RCC 7860 (cell line): ENCODE results near the gene CROCC.
"Not testable (repeated sequence)": the region's sequence is repeated elsewhere in the genome, so short reads cannot be mapped to it uniquely, and the experiment has no call there.

ENCODE experiments used
- DNase-seq: peaks from one replicate; pipeline ENCODE4 v3.0.0-alpha.2; 2015; ENCODE audit warnings: low spot score
- FAIRE-seq: peaks from 2 replicates; lab custom pipeline; 2012; peaks lifted over from hg19 to GRCh38; lab: Jason Lieb, UNC

CROCC gene, protein sequence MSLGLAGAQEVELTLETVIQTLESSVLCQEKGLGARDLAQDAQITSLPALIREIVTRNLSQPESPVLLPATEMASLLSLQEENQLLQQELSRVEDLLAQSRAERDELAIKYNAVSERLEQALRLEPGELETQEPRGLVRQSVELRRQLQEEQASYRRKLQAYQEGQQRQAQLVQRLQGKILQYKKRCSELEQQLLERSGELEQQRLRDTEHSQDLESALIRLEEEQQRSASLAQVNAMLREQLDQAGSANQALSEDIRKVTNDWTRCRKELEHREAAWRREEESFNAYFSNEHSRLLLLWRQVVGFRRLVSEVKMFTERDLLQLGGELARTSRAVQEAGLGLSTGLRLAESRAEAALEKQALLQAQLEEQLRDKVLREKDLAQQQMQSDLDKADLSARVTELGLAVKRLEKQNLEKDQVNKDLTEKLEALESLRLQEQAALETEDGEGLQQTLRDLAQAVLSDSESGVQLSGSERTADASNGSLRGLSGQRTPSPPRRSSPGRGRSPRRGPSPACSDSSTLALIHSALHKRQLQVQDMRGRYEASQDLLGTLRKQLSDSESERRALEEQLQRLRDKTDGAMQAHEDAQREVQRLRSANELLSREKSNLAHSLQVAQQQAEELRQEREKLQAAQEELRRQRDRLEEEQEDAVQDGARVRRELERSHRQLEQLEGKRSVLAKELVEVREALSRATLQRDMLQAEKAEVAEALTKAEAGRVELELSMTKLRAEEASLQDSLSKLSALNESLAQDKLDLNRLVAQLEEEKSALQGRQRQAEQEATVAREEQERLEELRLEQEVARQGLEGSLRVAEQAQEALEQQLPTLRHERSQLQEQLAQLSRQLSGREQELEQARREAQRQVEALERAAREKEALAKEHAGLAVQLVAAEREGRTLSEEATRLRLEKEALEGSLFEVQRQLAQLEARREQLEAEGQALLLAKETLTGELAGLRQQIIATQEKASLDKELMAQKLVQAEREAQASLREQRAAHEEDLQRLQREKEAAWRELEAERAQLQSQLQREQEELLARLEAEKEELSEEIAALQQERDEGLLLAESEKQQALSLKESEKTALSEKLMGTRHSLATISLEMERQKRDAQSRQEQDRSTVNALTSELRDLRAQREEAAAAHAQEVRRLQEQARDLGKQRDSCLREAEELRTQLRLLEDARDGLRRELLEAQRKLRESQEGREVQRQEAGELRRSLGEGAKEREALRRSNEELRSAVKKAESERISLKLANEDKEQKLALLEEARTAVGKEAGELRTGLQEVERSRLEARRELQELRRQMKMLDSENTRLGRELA (N-terminal part only)

DNA sequence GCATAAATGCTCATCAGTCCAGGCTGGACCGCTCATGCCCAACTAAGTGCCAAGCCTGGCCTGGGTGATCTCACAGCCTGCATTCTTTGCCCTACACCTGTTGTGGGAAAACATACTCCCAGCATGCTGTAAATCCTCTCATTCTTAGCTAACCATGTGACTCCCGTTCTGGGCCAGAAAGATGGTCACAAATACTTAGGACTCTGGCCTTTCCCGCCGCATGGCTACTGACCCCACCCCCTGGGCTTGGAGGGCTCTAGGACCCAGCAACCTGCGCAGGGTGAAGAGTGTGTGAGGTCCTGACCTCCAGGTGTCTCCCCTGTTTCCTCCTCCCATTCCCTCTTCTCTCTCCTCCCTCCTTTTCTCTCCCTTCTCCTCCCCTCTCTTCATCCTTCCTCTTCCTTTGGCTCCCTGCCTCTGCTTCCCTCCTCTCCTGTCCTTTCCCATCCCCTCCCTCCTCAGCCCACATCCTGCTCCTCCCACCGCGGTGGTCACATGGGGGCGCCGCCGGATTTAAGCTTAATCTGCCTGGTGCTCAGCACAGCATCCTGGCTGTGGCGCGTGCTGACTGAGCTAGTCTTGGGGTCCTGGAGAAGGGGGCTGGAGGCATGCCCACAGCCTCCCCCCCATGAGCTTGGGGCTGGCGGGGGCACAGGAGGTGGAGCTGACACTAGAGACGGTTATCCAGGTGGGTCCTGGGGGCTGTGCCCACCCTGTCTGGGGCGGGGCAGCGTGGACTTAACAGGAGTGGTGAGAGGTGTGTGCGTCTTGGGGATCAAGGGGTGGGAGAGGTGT, at the start of gene CROCC:
CROCC (plus strand) TSS at position 541 of the 795 bp plus-strand sequence; CDS start at position 629, 88 bp downstream.
- FAIRE-seq, result no peak
- DNase-seq, result no peak

DNA sequence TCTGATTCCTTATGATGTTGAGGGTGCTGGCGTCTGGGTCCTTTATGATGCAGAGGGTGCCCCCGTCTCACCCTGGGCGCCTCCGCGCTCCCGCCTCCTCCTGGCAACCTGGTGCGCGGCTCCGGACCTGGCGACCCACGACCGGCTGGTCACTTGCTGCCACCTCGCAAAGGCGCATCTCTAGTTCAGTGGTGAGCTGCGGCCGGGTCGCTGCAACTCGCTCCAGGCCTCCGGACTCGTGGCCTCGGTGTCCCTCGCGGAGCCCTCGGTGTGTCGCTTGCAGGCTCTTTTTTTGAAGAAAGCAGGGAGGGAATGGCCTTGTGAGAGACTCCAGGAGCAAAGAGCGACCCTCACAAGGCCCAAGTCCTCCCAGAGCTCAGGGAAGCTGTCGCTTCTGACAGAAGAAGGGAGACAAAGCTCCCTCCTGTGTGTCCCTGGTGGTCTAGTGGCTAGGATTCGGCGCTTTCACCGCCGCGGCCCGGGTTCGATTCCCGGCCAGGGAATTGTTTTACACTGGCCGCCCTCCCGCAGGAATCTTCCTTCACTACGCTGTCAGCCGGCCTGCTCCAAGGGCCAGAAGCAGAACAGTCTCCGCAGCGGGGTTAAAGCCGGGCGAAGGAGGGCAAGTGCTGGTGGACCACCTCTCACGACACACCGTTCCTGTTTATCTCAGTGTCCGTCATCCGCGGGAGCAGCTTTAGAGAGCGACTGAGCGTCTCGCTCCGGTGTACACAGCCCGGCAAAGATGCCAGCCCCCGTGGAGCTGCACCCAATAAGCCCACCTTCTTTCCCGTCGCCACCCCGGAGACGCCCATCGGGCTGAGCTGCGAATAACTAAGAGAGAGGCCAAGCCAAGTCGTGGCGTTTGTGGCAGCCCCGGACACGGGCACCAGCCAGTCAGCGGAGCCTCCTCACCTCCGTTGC, 49.3 kb upstream of the CROCC start:
- FAIRE-seq, result not testable (repeated sequence)
- peak; percentile 71 for DNase-seq

DNA sequence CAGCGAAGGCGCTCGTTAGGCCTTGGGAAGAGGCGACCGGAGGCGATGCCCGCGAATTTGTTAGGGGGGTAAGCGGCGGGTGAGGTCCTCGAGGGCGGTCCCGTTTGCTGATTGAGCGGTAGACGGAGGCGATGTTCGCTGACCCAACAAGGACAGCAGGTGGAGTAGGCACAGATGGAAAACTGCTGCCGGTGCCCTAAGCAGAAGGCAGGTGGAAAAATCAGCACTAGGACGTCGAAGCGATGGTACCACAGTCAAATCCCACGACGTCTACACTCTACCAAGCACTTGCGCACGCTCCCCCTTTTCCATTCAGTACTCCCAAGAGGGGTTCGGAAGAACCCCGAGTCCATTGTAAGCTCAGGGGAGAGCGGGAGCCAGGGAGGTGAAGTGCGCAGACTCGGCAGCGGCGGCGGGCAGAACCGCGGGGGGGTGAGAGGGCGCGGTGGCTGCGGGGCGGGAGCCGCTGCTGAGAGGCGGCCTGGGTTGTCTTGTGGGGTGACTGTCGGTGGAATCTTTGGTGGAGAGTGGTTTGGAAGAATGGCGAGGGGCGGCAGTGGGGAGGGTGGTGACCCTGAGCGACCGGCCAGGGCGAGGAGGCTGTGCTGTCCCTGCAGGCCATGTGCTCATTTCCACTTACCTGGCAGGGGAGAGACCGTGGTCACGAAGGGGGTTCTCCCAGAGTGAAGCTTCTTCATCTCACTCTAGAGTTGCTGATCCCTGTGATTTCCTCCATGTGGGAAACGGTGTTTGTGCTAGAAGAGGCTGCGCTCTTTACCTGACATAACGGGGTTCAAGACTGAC, 48.5 kb upstream of the CROCC start:
- DNase-seq, result not testable (repeated sequence)

DNA sequence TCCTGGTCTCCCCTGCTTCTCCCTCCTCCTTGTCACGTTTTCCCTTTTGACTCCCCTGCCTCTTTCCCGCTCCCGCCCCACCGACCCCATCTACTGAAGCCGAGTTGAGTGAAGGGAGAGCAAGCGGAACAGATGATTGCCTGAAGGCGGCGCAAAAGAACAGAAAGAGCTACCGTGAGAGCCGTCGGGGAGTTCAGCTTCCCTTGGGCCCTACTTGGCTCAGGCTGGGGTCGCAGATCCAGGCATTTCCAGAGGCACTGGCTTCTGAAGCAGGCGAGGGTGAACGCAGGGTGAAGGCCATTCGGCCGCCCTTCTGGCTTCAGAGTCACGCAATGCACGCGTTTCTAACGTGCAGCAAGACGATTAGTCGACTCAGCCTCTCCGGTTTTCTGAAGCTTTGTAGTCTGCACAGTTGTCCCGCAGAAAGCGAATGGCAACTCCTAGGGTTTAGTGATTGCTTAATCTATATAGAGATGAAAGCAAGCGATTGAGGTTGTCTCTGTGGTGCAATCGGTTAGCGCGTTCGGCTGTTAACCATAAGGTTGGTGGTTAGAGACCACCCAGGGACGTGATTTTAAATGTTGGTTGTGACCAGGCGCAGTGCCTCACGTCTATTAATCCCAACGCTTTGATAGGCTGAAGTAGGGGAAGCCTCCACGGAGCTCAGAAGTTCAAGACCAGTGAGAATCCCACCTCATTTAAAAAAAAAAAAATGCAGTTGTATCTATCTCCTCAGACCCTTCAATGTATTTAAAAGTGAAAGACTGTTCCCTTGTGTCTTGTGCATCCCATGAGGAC, 46.6 kb upstream of the CROCC start:
- not testable (repeated sequence) for FAIRE-seq, DNase-seq

More for the DNA sequence above, 48.5 kb upstream of the CROCC start:
- FAIRE-seq, result not testable (repeated sequence)

DNA sequence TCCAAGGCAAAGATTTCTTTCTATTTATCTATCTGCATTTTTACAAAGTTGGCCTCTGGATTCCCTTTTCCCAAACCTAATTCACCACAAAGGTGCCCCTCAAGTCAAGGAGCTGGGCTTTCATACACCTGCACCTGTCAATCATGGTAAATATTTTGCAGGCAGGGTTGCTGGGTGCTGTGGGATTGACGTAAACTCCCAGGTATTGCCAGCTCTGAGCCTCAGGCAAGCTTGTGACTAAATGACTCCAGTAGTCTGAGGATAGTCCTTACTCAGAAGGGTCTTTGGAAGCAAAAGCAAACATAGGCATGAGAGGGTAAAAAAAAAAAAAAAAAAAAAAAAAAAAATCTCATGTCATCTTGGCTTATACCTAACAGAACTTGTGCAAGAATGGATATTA, 40.0 kb upstream of the CROCC start:
- DNase-seq, FAIRE-seq: not testable (repeated sequence)

DNA sequence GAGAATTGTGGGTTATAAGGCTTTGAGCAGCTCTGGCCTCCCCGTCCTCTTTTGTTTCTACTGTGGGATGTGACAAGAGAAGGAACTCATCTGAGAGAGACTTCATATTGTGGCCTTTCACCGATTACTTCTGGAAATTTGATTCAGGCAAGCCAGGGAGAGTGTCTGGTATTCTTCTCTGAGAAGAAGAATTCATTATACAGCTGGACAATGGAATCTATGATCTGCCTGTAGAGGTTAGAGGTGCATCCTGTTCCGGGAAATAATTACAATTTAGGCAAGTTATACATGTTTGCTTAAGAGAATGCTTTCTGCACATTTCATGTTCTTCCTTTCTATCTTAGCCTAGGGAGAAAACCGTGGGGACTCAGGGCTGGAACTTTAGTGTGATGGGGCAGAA, 38.7 kb upstream of the CROCC start:
- FAIRE-seq (no peak), DNase-seq (no peak)

DNA sequence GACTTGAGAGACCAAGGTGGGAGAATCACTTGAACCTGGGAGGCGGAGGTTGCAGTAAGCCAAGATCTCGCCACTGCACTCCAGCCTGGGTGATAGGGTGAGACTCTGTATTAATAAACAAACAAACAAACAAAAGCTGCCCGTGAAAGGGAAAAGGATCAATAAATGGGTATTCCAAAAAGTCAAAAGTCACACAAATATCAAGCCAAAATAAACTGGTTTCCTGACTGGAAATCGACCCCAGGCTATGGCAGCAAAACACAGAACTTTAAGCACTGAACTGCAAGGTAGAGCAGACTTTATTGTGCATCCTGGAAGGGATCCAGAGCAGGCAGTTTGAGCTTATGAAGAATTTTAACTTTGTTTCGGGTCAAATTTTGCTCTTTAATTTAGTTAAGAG, 37.2 kb upstream of the CROCC start:
- not testable (repeated sequence) for DNase-seq, FAIRE-seq

DNA sequence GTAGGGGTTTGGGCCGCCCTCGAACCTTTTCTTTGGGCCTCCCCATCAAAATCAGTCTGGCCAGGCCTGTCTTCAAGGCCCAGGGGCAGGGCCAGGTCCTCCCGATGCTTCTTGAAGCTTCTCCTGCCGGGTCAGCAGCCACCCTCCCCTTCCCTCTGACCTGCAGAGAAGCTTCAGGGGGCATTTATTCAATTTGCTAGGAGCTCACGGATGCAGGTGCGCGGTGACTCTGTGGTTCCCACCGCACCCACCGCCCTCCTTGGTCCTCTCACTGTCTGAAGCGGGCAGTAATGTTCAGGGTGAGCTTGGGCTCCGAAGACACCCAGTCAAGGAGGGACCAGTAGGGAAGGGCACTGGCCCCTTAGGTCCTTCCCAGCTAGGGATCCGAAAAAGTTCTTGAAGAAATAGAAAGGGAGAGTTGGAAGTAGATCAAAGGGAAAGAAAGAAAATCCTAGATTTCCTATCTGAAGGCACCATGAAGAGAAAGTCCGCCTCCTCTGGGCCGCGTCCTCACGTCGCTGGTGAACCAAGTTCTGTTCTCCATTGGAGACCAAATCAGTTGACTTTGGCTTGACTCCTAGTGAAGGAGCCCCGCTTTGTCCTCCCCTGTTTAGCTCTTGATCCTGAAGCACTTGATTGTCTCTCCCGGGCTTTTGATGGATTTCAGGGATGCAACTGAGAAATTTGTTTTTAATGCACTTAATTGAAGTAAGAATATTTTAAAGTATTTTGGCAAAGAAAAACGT, 34.7 kb upstream of the CROCC start:
- FAIRE-seq (no peak), DNase-seq (no peak)

DNA sequence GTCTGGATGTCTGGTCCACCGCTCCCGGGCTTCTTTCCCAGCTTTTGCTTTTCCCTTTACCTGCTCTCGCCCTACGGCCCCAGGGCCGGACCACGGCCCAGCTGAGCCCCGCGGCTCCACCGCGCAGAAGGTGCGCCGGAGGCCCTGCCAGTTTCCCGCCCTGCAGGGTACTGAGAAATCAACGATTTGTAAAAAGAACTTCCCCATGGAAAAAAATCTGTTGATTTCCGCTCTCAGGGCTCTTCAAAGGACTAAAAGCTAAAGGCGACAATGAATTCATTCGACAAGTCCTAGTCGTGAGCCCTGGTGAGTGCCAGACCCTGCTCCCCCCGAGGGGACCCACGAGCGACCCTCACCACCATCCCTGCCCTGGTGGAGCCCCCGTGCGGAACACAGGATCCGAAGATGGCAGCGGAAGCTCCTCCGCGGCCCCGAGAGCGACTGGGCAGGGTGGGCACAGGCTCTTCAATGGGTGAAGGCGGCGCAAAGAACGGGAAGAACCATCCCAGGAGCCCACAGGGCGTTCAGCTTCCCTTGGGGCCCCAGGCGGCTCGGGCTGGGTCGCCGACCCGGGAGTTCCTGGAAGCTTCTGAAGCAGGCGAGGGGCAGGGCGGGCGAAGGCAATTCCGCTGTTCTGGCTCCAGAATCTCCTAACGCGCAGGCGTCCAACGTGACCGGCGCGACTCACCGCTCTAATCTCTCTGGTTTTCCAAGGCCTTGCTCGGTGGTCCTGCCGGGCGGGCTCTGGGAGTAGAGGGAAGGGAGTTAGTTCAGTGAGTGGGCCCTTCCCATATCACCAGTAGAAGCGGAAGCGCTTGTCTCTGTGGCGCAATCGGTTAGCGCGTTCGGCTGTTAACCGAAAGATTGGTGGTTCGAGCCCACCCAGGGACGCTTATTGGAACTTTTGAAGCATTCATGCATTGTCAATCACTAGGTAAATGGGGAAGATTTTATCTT, 32.6 kb upstream of the CROCC start:
- DNase-seq, result peak; percentile 71
- FAIRE-seq, result no peak

DNA sequence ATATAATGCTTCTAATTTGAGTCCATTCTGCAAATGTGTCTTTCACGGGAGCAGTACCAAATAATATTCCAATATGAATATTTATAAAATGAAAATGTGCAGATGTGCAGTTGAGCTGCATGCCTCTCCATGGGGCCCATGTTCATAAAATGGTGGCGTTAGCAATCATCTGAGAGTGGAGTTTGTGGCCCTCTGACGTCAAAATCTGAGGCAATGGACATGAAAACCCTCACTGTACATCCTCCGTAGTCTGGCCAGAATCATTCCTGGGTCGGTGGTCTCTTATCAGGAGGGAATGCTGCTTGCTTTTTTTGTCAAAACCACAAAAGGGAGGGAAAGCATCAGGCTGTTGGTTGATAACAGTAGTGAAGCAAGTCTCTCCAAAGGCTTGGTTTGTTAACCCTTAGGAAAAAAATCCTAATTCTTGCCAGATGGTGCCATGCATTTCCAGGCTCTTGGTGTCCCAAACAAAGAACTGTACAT, 31.2 kb upstream of the CROCC start:
- FAIRE-seq, DNase-seq: not testable (repeated sequence)

DNA sequence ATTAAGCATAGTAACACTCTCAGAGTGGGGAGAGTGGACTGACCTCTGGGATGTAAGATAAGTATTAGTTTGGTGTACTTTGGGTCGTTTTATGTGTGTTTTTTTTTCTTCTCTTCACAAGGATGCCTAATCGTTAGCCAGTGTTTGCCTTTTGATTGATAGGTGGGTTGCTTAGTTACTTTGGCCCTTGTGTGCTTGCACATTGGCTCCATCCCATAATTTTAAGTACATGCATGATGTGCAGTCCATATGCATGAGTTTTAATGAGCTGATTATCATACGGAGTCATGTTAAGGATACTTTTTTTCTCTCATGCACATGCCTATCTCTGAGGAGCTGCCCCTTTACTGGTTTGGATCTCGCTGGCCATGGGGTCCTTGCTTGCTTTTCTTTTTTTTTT, 30.7 kb upstream of the CROCC start:
- FAIRE-seq, DNase-seq: not testable (repeated sequence)

DNA sequence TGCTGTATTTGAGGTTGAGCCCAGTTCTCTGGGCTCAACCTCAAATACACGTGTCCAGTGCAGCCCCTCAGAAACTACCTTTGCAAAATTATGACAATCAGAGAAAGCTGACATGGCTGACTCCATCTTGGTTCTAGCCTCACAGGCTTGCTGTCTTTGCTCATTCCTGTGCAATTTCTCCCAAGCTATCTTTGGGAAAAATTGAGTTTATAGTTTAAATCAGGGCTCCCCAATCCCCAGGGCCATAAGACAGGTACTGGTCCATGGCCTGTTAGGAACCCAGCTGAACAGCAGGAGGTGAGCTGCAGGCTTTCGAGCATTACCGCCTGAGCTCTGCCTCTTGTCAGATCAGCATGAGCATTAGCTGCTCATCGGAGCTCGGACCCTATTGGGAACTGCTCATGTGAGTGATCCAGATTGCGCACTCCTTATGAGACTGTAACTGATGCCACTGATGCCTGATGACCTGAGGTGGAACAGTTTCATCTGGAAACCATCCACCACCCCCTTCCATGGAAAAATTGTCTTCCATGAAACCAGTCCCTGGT, 28.7 kb upstream of the CROCC start:
- FAIRE-seq, DNase-seq: not testable (repeated sequence)

DNA sequence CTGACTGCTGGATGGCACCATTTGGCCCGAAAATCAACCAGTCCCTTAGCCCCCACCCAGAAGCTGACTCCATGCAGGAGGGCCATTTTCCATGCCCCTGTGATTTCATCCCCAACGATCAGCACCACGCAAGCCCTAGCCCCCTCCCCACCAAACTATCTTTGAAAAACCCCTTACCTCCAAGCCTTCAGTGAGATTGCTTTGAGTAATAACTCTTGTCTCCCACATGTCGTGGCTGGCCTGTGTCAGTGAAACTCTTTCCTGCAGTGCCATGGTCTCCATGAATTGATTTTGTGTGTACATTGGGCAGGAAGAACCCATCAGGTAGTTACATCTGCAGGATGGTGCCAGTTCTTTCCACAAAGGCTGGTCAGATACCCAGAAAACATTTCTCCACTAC, 27.9 kb upstream of the CROCC start:
- FAIRE-seq, DNase-seq: not testable (repeated sequence)

DNA sequence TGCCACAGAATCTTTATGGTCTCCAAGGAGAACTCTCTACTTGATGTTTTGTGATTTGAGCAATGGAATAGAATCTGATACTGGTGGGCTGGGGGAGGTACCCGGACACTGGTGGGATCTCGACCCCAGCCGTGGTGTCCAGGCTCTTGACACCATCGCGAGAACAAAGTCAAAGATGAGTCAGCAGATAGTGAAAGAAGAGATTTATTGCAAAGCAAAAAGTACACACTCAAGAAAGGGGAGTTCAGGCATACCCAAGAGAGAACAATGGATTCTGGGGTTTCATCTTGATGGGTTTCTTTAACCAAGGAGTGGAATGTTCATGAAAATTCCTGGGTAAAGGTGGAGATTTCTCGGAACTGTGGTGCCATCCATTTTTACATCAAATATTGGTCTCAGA, 27.4 kb upstream of the CROCC start:
- DNase-seq, FAIRE-seq: not testable (repeated sequence)

DNA sequence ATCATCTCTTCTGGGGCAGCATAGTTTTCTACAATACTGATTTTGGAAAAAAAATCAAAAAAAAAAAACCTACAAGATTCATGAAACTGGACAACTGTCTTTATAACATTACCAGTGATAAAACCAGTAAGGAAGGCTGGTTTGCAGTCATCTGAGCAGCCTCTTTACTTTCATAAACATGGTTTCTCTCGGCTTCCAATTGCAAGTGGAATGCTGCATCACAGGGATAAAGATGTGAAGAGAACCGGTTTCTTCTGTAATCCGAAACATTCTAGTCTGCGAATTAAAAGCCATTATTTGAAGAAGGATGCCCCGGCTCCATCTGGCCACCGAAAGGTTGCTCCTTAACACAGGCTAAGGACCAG, 26.5 kb upstream of the CROCC start:
- DNase-seq, FAIRE-seq: not testable (repeated sequence)
